SK-N-SH treated with all-trans-retinoic acid at 6 μM for 48 hours (cell line): ENCODE data around the gene PGAM4.

ENCODE experiments used
- ARNTL ChIP-seq: fragments of 450-650 bp; formaldehyde crosslinking; IDR thresholded peaks from 2 replicates; pipeline ENCODE4 v1.5.0; 2020; ENCODE audit warnings: low read depth, mild to moderate bottlenecking, moderate library complexity, borderline replicate concordance
- BACH2 ChIP-seq: fragments of 250-450 bp; sonication (Bioruptor Pico); IDR thresholded peaks from 2 replicates; pipeline ENCODE4 v1.9.0; 2021; ENCODE audit warnings: mild to moderate bottlenecking, borderline replicate concordance
- CREB5 ChIP-seq: fragments of 250-450 bp; sonication (Bioruptor Pico); IDR thresholded peaks from 2 replicates; pipeline ENCODE4 v1.5.1; 2020; ENCODE audit warnings: low read depth, mild to moderate bottlenecking, moderate library complexity
- CSRNP3 ChIP-seq: fragments of 250-450 bp; sonication (Bioruptor Pico); IDR thresholded peaks from 2 replicates; pipeline ENCODE4 v1.5.1; 2021; ENCODE audit warnings: mild to moderate bottlenecking, moderate library complexity
- ESRRG ChIP-seq: fragments of 250-450 bp; sonication (Bioruptor Pico); IDR thresholded peaks from 2 replicates; pipeline ENCODE4 v1.6.1; 2021; ENCODE audit warnings: mild to moderate bottlenecking
- ISL1 ChIP-seq: fragments of 250-450 bp; sonication (Bioruptor Pico); IDR thresholded peaks from 2 replicates; pipeline ENCODE4 v2.1.2; 2022; ENCODE audit warnings: mild to moderate bottlenecking, moderate library complexity
- PPARA ChIP-seq: fragments of 250-450 bp; sonication (Bioruptor Pico); IDR thresholded peaks from 2 replicates; pipeline ENCODE4 v1.5.0; 2020; ENCODE audit warnings: mild to moderate bottlenecking, borderline replicate concordance
- RARB ChIP-seq: fragments of 250-450 bp; sonication (Bioruptor Pico); IDR thresholded peaks from 2 replicates; pipeline ENCODE4 v1.8.0; 2021; ENCODE audit warnings: mild to moderate bottlenecking, moderate library complexity
- SNAI2 ChIP-seq: fragments of 250-450 bp; sonication (Bioruptor Pico); IDR thresholded peaks from 2 replicates; pipeline ENCODE4 v1.5.0; 2020; ENCODE audit warnings: mild to moderate bottlenecking, moderate library complexity
- ZFP30 ChIP-seq: fragments of 450-650 bp; formaldehyde crosslinking; IDR thresholded peaks from 2 replicates; pipeline ENCODE4 v1.5.0; 2022; ENCODE audit warnings: mild to moderate bottlenecking, moderate library complexity
- ZNF8 ChIP-seq: fragments of 450-650 bp; formaldehyde crosslinking; IDR thresholded peaks from 2 replicates; pipeline ENCODE4 v1.5.0; 2020; ENCODE audit warnings: mild to moderate bottlenecking, moderate library complexity

GRCh38 chrX:77922787-77923186 lies 46.7 kb downstream of the PGAM4 start:
- TF ChIP-seq ISL1 (CRISPR knock-in tag) (no peak), BACH2 (CRISPR knock-in tag) (no peak), CSRNP3 (no peak), ARNTL (CRISPR knock-in tag) (no peak), RARB (no peak), PPARA (no peak), ESRRG (CRISPR knock-in tag) (no peak), ZFP30 (CRISPR knock-in tag) (no peak), CREB5 (CRISPR knock-in tag) (no peak), SNAI2 (CRISPR knock-in tag) (no peak), ZNF8 (CRISPR knock-in tag) (no peak)
